GM23338 (cell line): ENCODE measurements around the gene IFNL2. TPM values are rescaled to one million over a fixed set of nuclear protein-coding genes. Genes with fewer than 3 reads are reported as not detected.

Source experiments
- ATAC-seq: fragments of 200-7000 bp; cut with Tn5 transposase; 3 replicates; pipeline ENCODE4 v1.9.1; 2020
- DNase-seq: peaks from one replicate; pipeline ENCODE4 v3.0.0-alpha.2; 2015; ENCODE audit warnings: low spot score
- H2AFZ ChIP-seq: fragments of 200-600 bp; sonication (generic); 2 replicates; pipeline ENCODE4 v1.8.0; 2016; ENCODE audit warnings: antibody characterized with exemption, mild to moderate bottlenecking, moderate library complexity
- H3F3A ChIP-seq: fragments of 200-600 bp; sonication (generic); replicated peaks from 2 replicates; pipeline ENCODE4 v1.8.0; 2017; ENCODE audit warnings: antibody characterized with exemption, mixed run types, low read depth
- H3K27ac ChIP-seq: fragments of 200-600 bp; sonication (generic); 2 replicates; pipeline ENCODE4 v1.6.1; 2016; ENCODE audit warnings: low read depth
- H3K27me3 ChIP-seq: fragments of 200-600 bp; sonication (generic); 2 replicates; pipeline ENCODE4 v1.8.0; 2016; ENCODE audit warnings: mild to moderate bottlenecking, mixed run types, moderate library complexity; ENCODE audit not compliant: insufficient read depth
- H3K36me3 ChIP-seq: fragments of 200-600 bp; sonication (generic); 2 replicates; pipeline ENCODE4 v1.8.0; 2016; ENCODE audit warnings: mild to moderate bottlenecking; ENCODE audit not compliant: insufficient read depth
- H3K4me1 ChIP-seq: fragments of 200-600 bp; sonication (generic); 2 replicates; pipeline ENCODE4 v1.8.0; 2016; ENCODE audit warnings: mild to moderate bottlenecking, moderate library complexity; ENCODE audit not compliant: insufficient read depth
- H3K4me2 ChIP-seq: fragments of 200-600 bp; sonication (generic); 2 replicates; pipeline ENCODE4 v1.7.1; 2017; ENCODE audit warnings: mixed run types
- H3K4me3 ChIP-seq: fragments of 200-600 bp; sonication (generic); 2 replicates; pipeline ENCODE4 v1.6.1; 2016; ENCODE audit warnings: mixed run types
- H3K79me2 ChIP-seq: fragments of 200-600 bp; sonication (generic); replicated peaks from 2 replicates; pipeline ENCODE4 v1.8.0; 2017; ENCODE audit warnings: mild to moderate bottlenecking; ENCODE audit not compliant: insufficient read depth
- H3K9me2 ChIP-seq: fragments of 200-600 bp; sonication (generic); 2 replicates; pipeline ENCODE4 v1.8.0; 2017; ENCODE audit not compliant: insufficient read depth
- H4K20me1 ChIP-seq: fragments of 200-600 bp; sonication (generic); replicated peaks from 2 replicates; pipeline ENCODE4 v1.8.0; 2017; ENCODE audit warnings: mild to moderate bottlenecking; ENCODE audit not compliant: insufficient read depth
- H3K27ac Mint-ChIP-seq: 2 replicates; pipeline ENCODE4 v1.8.0; 2020; ENCODE audit warnings: inconsistent platforms, mild to moderate bottlenecking, moderate library complexity, mixed read lengths
- H3K27me3 Mint-ChIP-seq: 3 replicates; pipeline ENCODE4 v1.8.0; 2022; ENCODE audit warnings: low read depth, mild to moderate bottlenecking, moderate library complexity, mixed read lengths, inconsistent platforms; ENCODE audit not compliant: insufficient read depth, poor library complexity
- H3K36me3 Mint-ChIP-seq: 3 replicates; pipeline ENCODE4 v1.8.0; 2021; ENCODE audit warnings: low read depth, mild to moderate bottlenecking, inconsistent platforms, moderate library complexity, mixed read lengths
- H3K4me1 Mint-ChIP-seq: 3 replicates; pipeline ENCODE4 v1.8.0; 2020; ENCODE audit warnings: mild to moderate bottlenecking, inconsistent platforms, mixed read lengths
- H3K4me3 Mint-ChIP-seq: 3 replicates; pipeline ENCODE4 v1.8.0; 2021; ENCODE audit warnings: moderate library complexity, mild to moderate bottlenecking, inconsistent platforms, mixed read lengths
- H3K9me3 Mint-ChIP-seq: 3 replicates; pipeline ENCODE4 v1.8.0; 2020; ENCODE audit warnings: moderate library complexity, mild to moderate bottlenecking, inconsistent platforms, mixed read lengths
- EZH2phosphoT487 ChIP-seq: fragments of 200-600 bp; sonication (generic); IDR thresholded peaks from one replicate; pipeline ENCODE4 v1.8.1; 2018; ENCODE audit warnings: antibody characterized with exemption; ENCODE audit not compliant: unreplicated experiment
- JUNB ChIP-seq: IDR thresholded peaks from one replicate; pipeline ENCODE4 v1.6.1; 2016; ENCODE audit warnings: antibody characterized with exemption; ENCODE audit not compliant: unreplicated experiment
- POLR2AphosphoS5 ChIP-seq: IDR thresholded peaks from 2 replicates; pipeline ENCODE4 v1.6.1; 2016; ENCODE audit warnings: antibody characterized with exemption, low read depth
- STAT1 ChIP-seq: IDR thresholded peaks from one replicate; pipeline ENCODE4 v1.6.1; 2016; ENCODE audit warnings: antibody characterized with exemption; ENCODE audit not compliant: unreplicated experiment
- ZNF114 ChIP-seq: fragments of 250-450 bp; sonication (Bioruptor Pico); IDR thresholded peaks from 2 replicates; pipeline ENCODE4 v1.5.0; 2020; ENCODE audit warnings: mild to moderate bottlenecking, moderate library complexity
- polyA plus RNA-seq: library from polyadenylated mRNA; unstranded; fragments of >200 nt; fragmentation: Nextera tagmentation; extraction: Ambion mirVana; gene quantifications from 2 replicates; pipeline ENCODE4 v1.2.1, GENCODE V29; 2016
- total RNA-seq: library from RNA; depleted of rRNA; stranded (reverse); fragments of >200 nt; shearing (Covaris generic); gene quantifications from 2 replicates; pipeline ENCODE4 v1.2.3, GENCODE V29; 2014
- TF ChIP-seq, protein P1 (sequence below), 2 experiments: fragments of 200-600 bp in 1 of 2; sonication (generic) in 1 of 2; conservative IDR thresholded peaks; 2 replicates each; pipeline versions ENCODE4 v1.5.1 to v1.6.1; 2016 to 2017; ENCODE audit warnings: antibody characterized with exemption in 2 of 2, low read depth in 2 of 2, mild to moderate bottlenecking in 2 of 2, moderate library complexity in 1 of 2
- TF ChIP-seq, protein P2 (sequence below): fragments of 250-450 bp; sonication (Bioruptor Pico); IDR thresholded peaks from 2 replicates; pipeline ENCODE4 v1.5.0; 2020; ENCODE audit warnings: mild to moderate bottlenecking, moderate library complexity
- TF ChIP-seq, protein P3 (sequence below): IDR thresholded peaks from 2 replicates; pipeline ENCODE4 v1.6.1; 2016; ENCODE audit warnings: antibody characterized with exemption
- TF ChIP-seq, protein P4 (sequence below): IDR thresholded peaks from one replicate; pipeline ENCODE4 v1.6.1; 2018; ENCODE audit warnings: antibody characterized with exemption; ENCODE audit not compliant: unreplicated experiment

Gene IFNL2
- total and polyA plus RNA-seq, 2 experiments from 2014 or later = not detected

DNA sequence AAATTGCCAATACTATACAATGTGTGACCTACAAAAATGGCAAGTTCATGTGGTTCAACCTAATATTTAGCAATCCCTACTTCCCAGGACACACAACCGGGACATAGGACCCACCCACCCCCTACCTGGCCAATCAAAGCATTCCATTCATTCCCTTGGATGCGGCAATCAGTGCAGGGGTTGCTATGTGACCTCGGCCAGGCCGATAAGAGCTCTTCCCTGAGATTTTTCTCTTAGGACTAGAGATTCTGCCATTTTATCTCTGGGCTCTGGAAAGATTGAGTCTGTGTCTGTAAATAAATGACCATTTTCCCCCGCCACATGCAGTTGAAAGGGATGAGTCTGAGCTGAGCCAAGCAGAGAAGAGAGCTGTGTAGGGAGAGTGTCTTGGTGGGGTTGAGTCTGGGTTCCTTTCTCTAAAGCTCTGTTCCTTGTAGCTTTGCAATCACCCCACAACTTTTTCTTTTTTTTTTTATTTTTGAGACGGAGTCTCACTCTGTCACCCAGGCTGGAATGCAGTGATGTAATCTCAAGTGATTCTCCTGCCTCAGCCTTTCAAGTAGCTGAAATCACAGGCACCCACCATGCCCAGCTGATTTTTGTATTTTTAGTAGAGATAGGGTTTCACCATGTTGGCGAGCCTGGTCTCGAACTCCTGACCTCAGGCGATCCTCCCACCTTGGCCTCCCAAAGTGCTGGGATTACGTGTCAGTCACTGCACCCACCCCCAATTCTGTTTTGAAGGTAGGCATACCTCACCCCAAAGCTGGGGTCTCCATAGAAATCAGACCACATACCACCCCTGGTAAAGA, 35.4 kb downstream of the IFNL2 start (continued):
- TF ChIP-seq, protein P1, sequence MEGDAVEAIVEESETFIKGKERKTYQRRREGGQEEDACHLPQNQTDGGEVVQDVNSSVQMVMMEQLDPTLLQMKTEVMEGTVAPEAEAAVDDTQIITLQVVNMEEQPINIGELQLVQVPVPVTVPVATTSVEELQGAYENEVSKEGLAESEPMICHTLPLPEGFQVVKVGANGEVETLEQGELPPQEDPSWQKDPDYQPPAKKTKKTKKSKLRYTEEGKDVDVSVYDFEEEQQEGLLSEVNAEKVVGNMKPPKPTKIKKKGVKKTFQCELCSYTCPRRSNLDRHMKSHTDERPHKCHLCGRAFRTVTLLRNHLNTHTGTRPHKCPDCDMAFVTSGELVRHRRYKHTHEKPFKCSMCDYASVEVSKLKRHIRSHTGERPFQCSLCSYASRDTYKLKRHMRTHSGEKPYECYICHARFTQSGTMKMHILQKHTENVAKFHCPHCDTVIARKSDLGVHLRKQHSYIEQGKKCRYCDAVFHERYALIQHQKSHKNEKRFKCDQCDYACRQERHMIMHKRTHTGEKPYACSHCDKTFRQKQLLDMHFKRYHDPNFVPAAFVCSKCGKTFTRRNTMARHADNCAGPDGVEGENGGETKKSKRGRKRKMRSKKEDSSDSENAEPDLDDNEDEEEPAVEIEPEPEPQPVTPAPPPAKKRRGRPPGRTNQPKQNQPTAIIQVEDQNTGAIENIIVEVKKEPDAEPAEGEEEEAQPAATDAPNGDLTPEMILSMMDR (conservative IDR thresholded peaks at IDR 0.05; ENCODE audit: low read depth in 2 of 2) = no peak
- TF ChIP-seq, protein P2, sequence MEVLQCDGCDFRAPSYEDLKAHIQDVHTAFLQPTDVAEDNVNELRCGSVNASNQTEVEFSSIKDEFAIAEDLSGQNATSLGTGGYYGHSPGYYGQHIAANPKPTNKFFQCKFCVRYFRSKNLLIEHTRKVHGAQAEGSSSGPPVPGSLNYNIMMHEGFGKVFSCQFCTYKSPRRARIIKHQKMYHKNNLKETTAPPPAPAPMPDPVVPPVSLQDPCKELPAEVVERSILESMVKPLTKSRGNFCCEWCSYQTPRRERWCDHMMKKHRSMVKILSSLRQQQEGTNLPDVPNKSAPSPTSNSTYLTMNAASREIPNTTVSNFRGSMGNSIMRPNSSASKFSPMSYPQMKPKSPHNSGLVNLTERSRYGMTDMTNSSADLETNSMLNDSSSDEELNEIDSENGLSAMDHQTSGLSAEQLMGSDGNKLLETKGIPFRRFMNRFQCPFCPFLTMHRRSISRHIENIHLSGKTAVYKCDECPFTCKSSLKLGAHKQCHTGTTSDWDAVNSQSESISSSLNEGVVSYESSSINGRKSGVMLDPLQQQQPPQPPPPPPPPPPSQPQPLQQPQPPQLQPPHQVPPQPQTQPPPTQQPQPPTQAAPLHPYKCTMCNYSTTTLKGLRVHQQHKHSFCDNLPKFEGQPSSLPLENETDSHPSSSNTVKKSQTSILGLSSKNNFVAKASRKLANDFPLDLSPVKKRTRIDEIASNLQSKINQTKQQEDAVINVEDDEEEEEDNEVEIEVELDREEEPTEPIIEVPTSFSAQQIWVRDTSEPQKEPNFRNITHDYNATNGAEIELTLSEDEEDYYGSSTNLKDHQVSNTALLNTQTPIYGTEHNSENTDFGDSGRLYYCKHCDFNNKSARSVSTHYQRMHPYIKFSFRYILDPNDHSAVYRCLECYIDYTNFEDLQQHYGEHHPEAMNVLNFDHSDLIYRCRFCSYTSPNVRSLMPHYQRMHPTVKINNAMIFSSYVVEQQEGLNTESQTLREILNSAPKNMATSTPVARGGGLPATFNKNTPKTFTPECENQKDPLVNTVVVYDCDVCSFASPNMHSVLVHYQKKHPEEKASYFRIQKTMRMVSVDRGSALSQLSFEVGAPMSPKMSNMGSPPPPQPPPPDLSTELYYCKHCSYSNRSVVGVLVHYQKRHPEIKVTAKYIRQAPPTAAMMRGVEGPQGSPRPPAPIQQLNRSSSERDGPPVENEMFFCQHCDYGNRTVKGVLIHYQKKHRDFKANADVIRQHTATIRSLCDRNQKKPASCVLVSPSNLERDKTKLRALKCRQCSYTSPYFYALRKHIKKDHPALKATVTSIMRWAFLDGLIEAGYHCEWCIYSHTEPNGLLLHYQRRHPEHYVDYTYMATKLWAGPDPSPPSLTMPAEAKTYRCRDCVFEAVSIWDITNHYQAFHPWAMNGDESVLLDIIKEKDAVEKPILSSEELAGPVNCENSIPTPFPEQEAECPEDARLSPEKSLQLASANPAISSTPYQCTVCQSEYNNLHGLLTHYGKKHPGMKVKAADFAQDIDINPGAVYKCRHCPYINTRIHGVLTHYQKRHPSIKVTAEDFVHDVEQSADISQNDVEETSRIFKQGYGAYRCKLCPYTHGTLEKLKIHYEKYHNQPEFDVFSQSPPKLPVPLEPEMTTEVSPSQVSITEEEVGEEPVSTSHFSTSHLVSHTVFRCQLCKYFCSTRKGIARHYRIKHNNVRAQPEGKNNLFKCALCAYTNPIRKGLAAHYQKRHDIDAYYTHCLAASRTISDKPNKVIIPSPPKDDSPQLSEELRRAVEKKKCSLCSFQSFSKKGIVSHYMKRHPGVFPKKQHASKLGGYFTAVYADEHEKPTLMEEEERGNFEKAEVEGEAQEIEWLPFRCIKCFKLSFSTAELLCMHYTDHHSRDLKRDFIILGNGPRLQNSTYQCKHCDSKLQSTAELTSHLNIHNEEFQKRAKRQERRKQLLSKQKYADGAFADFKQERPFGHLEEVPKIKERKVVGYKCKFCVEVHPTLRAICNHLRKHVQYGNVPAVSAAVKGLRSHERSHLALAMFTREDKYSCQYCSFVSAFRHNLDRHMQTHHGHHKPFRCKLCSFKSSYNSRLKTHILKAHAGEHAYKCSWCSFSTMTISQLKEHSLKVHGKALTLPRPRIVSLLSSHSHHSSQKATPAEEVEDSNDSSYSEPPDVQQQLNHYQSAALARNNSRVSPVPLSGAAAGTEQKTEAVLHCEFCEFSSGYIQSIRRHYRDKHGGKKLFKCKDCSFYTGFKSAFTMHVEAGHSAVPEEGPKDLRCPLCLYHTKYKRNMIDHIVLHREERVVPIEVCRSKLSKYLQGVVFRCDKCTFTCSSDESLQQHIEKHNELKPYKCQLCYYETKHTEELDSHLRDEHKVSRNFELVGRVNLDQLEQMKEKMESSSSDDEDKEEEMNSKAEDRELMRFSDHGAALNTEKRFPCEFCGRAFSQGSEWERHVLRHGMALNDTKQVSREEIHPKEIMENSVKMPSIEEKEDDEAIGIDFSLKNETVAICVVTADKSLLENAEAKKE = no peak
- no peak for TF ChIP-seq STAT1

DNA sequence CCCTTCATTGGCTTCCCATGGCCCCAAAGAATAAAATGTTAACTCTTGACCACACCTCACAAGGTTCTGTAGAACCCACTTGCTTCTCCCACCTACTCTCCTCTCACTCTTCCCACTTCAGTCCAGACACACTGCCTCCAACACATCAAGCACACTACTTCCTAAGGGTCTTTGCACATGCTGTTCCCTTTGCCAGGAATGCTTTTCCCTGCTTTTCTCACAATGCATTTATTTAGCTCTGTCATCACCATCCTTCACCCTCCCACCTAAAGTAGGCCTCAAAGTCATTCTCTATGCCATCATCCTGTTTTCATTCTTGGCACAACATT, 36.0 kb downstream of the IFNL2 start:
- Mint-ChIP-seq H3K9me3 (no peaks in the 10 kb centered on the region), H3K27me3 (peaks cover 28% of the 10 kb centered on the region), H3K27ac (no peak overlapping the region), H3K4me3 (no peak overlapping the region; the same call in 2 of the 3 replicates), H3K36me3 (no peaks in the 10 kb centered on the region; the same call in 2 of the 3 replicates), H3K4me1 (peaks cover 35% of the 10 kb centered on the region)
- peaks cover 11% of the 10 kb centered on the region for H3F3A ChIP-seq
- DNase-seq (no peak), ATAC-seq (no peak)
- H3K79me2 ChIP-seq = no peaks in the 10 kb centered on the region
- peaks cover 23% of the 10 kb centered on the region for H3K27me3 ChIP-seq
- no peak overlapping the region for H3K4me3 ChIP-seq
- H3K9me2 ChIP-seq = no peaks in the 10 kb centered on the region
- no peak overlapping the region for H3K4me2 ChIP-seq
- H4K20me1 ChIP-seq = peaks cover 6% of the 10 kb centered on the region; the same call in 1 of the 2 replicates
- H3K27ac ChIP-seq = no peak overlapping the region
- H3K36me3 ChIP-seq = no peaks in the 10 kb centered on the region
- no peak overlapping the region for H2AFZ ChIP-seq
- H3K4me1 ChIP-seq = peaks cover 28% of the 10 kb centered on the region
- TF ChIP-seq EZH2phosphoT487 (no peak), ZNF114 (no peak), JUNB (no peak), POLR2AphosphoS5 (no peak)
- TF ChIP-seq, protein P3, sequence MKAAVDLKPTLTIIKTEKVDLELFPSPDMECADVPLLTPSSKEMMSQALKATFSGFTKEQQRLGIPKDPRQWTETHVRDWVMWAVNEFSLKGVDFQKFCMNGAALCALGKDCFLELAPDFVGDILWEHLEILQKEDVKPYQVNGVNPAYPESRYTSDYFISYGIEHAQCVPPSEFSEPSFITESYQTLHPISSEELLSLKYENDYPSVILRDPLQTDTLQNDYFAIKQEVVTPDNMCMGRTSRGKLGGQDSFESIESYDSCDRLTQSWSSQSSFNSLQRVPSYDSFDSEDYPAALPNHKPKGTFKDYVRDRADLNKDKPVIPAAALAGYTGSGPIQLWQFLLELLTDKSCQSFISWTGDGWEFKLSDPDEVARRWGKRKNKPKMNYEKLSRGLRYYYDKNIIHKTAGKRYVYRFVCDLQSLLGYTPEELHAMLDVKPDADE = no peak
- TF ChIP-seq, protein P1 (conservative IDR thresholded peaks at IDR 0.05; ENCODE audit: low read depth in 2 of 2) = no peak
- TF ChIP-seq, protein P4, sequence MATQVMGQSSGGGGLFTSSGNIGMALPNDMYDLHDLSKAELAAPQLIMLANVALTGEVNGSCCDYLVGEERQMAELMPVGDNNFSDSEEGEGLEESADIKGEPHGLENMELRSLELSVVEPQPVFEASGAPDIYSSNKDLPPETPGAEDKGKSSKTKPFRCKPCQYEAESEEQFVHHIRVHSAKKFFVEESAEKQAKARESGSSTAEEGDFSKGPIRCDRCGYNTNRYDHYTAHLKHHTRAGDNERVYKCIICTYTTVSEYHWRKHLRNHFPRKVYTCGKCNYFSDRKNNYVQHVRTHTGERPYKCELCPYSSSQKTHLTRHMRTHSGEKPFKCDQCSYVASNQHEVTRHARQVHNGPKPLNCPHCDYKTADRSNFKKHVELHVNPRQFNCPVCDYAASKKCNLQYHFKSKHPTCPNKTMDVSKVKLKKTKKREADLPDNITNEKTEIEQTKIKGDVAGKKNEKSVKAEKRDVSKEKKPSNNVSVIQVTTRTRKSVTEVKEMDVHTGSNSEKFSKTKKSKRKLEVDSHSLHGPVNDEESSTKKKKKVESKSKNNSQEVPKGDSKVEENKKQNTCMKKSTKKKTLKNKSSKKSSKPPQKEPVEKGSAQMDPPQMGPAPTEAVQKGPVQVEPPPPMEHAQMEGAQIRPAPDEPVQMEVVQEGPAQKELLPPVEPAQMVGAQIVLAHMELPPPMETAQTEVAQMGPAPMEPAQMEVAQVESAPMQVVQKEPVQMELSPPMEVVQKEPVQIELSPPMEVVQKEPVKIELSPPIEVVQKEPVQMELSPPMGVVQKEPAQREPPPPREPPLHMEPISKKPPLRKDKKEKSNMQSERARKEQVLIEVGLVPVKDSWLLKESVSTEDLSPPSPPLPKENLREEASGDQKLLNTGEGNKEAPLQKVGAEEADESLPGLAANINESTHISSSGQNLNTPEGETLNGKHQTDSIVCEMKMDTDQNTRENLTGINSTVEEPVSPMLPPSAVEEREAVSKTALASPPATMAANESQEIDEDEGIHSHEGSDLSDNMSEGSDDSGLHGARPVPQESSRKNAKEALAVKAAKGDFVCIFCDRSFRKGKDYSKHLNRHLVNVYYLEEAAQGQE = no peak
